ENCODE data around the gene CYB5R4.

CYB5R4 gene

GRCh38 chr6:83859410-83860358, at the start of gene CYB5R4:
Gene CYB5R4 (plus strand): TSS chr6:83859689. CDS start chr6:83859783, 94 bp downstream.
- DNase-seq, result peak; percentile 74 to 89 (median 84)

- DNase-seq, result no peak
These were observed 46.9 kb upstream of the CYB5R4 start for GRCh38 chr6:83812595-83812994.

GRCh38 chr6:83815631-83816272, 43.7 kb upstream of the CYB5R4 start:
- DNase-seq, result no peak

- no peak for DNase-seq
These were observed 36.8 kb upstream of the CYB5R4 start for GRCh38 chr6:83822629-83823169.

- DNase-seq, result no peak
These were observed 35.1 kb upstream of the CYB5R4 start for GRCh38 chr6:83824388-83824801.

GRCh38 chr6:83824831-83825230, 34.7 kb upstream of the CYB5R4 start:
- DNase-seq, result no peak

GRCh38 chr6:83827050-83827449, 32.4 kb upstream of the CYB5R4 start:
- DNase-seq, result no peak

GRCh38 chr6:83838727-83839126, 20.8 kb upstream of the CYB5R4 start:
- DNase-seq, result no peak

- DNase-seq, result no peak
These were observed 15.3 kb upstream of the CYB5R4 start for GRCh38 chr6:83844170-83844569.

- DNase-seq, result no peak
These were observed 13.2 kb upstream of the CYB5R4 start for GRCh38 chr6:83846291-83846690.

- no peak for DNase-seq
These were observed 12.3 kb upstream of the CYB5R4 start for GRCh38 chr6:83847179-83847578.

- no peak for DNase-seq
These were observed 10.4 kb upstream of the CYB5R4 start for GRCh38 chr6:83849127-83849526.

GRCh38 chr6:83849610-83850009, 9.9 kb upstream of the CYB5R4 start:
- DNase-seq, result no peak

GRCh38 chr6:83852528-83853177, 6.8 kb upstream of the CYB5R4 start:
- no peak for DNase-seq

GRCh38 chr6:83853178-83854000, 6.1 kb upstream of the CYB5R4 start, which contains the start of gene RIPPLY2:
Gene RIPPLY2 (plus strand): TSS chr6:83853360. CDS start chr6:83853417, 57 bp downstream.
- no peak for DNase-seq

GRCh38 chr6:83854001-83854501, 5.4 kb upstream of the CYB5R4 start:
- DNase-seq, result no peak

- DNase-seq, result no peak
These were observed 4.7 kb upstream of the CYB5R4 start for GRCh38 chr6:83854766-83855165.

GRCh38 chr6:83860359-83860755, 868 bp downstream of the CYB5R4 start:
- no peak for DNase-seq

- no peak for DNase-seq
These were observed 1.4 kb downstream of the CYB5R4 start for GRCh38 chr6:83860782-83861495.

- DNase-seq, result no peak
These were observed 3.4 kb downstream of the CYB5R4 start for GRCh38 chr6:83862776-83863471.

GRCh38 chr6:83867043-83867442, 7.6 kb downstream of the CYB5R4 start:
- no peak for DNase-seq

Data from activated naive CD4-positive, alpha-beta T cell (primary cell).